ENCODE results near the gene GBP6.
A peak's percentile ranks its signal among the peaks of the same experiment; 100 is the strongest.
"Not testable (repeated sequence)": the region's sequence is repeated elsewhere in the genome, so short reads cannot be mapped to it uniquely, and the experiment has no call there.

Gene GBP6

DNA sequence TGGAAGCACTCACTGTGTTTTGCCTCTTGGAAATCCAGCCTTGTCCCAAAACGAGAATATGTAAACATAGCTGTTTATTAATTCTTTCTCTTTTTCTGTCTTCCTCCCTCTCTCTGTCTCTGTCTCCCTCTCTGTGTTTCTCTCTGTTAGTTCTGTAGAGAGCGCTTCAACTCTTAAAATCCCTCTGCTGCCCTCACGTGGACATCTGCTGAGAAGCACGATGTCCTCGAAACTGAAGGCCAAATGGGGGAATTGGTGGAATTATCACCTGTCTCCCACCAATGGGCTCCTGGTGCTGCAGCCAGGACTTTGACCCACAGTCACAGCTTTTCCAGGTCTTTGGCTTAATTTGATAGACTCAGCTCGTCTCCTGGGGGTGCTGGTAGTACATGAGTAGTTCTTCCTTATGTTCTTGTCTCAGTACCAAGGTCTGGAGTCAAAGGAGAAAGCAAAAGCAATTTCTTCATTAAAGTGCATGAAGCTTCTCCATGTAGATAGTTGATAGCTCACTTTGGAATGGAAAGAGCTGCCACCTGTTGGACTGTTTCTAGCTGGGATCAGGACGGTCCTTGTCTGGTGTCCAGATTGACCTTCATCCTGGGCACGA is 5.5 kb upstream of the GBP6 start:
- TF ChIP-seq, protein P1, sequence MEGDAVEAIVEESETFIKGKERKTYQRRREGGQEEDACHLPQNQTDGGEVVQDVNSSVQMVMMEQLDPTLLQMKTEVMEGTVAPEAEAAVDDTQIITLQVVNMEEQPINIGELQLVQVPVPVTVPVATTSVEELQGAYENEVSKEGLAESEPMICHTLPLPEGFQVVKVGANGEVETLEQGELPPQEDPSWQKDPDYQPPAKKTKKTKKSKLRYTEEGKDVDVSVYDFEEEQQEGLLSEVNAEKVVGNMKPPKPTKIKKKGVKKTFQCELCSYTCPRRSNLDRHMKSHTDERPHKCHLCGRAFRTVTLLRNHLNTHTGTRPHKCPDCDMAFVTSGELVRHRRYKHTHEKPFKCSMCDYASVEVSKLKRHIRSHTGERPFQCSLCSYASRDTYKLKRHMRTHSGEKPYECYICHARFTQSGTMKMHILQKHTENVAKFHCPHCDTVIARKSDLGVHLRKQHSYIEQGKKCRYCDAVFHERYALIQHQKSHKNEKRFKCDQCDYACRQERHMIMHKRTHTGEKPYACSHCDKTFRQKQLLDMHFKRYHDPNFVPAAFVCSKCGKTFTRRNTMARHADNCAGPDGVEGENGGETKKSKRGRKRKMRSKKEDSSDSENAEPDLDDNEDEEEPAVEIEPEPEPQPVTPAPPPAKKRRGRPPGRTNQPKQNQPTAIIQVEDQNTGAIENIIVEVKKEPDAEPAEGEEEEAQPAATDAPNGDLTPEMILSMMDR (IDR thresholded peaks at IDR 0.05): peak; percentile 84
- TF ChIP-seq ZFX (IDR thresholded peaks at IDR 0.05; ENCODE audit: borderline replicate concordance): no peak
- H3K27ac ChIP-seq: no peak overlapping the region

DNA sequence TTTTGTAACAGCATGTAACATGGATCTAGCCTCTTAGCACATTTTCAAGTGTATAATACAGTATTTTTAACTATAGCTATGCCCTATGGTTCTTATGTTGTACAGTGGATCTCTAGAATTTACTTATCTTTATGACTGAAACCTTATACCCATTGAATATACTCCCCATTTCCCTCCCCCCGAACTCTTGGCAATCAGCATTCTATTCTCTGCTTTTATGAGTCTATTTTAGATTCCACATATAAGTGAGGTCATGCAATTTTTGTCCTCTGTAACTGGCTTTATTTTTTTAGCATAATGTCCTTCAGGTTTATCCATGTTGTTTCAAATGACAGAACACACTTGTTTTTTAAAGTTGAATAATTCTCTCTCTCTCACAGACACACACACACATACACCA is 3.1 kb upstream of the GBP6 start:
- H3K27ac ChIP-seq: no peak overlapping the region

DNA sequence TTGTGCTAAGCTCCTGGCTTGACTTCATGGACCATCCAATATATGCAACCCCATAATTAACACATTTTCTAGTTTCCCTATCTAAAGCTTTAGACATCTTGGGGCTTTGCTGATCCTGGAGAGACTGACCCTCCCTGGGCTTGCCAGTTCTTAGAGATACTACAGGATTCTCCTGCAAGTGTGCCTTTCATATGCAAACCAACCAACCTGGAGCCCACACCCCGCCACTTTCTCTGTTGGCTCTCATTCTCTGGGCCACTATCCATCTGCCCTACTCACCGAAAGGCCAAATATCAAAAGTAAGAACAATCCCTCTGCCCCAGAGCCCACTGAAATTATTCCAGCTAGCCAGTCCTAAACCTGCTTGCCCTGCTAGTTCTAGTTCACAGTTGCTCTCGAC is 2.2 kb upstream of the GBP6 start:
- TF ChIP-seq ZFX (IDR thresholded peaks at IDR 0.05; ENCODE audit: borderline replicate concordance): no peak
- TF ChIP-seq, protein P1 (IDR thresholded peaks at IDR 0.05): no peak
- no peak overlapping the region for H3K27ac ChIP-seq

More for the DNA sequence above, 3.1 kb upstream of the GBP6 start:
- TF ChIP-seq, protein P1 (IDR thresholded peaks at IDR 0.05): no peak
- TF ChIP-seq ZFX (IDR thresholded peaks at IDR 0.05; ENCODE audit: borderline replicate concordance): no peak

- H3K27ac ChIP-seq: no peak overlapping the region
- TF ChIP-seq, protein P1 (IDR thresholded peaks at IDR 0.05): no peak
- TF ChIP-seq ZFX (IDR thresholded peaks at IDR 0.05; ENCODE audit: borderline replicate concordance): no peak
Measured at GRCh38 chr1:89363196-89363595, 663 bp upstream of the GBP6 start.

DNA sequence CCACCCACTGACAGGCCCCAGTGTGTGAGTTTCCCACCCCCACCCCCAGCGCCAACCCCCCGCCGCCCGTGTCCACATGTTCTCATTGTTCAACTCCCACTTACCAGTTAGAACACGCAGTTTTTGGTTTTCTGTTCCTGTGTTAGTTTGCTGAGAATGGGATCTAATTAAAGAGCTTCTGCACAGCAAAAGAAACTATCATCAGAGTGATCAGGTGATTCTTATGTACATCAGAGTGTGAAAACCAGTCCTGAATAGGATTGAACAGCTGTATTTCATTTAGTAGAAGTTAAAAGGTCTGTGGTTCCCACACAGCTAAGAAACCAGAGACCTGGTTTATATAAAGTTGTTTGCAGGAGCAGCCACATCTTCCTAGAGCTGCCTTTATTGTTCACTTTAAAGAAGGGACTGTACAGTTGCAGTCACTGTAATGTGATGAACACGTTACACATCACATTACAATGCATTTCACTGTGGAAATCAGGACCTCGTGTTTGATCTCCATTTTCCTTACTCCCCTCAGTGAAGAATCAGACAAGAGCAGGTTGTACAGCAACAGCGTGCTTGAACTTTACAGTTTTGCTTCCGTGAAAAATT is 1.2 kb downstream of the GBP6 start:
- H3K27ac ChIP-seq: no peak overlapping the region
- no peak for TF ChIP-seq ZFX (IDR thresholded peaks at IDR 0.05; ENCODE audit: borderline replicate concordance)
- TF ChIP-seq, protein P1 (IDR thresholded peaks at IDR 0.05): no peak

GRCh38 chr1:89367221-89367620 is 3.4 kb downstream of the GBP6 start:
- H3K27ac ChIP-seq: no peak overlapping the region
- no peak for TF ChIP-seq ZFX (IDR thresholded peaks at IDR 0.05; ENCODE audit: borderline replicate concordance)
- TF ChIP-seq, protein P1 (IDR thresholded peaks at IDR 0.05): no peak

- TF ChIP-seq ZFX (IDR thresholded peaks at IDR 0.05; ENCODE audit: borderline replicate concordance): no peak
- TF ChIP-seq, protein P1 (IDR thresholded peaks at IDR 0.05): no peak
- no peak overlapping the region for H3K27ac ChIP-seq
Measured at GRCh38 chr1:89369331-89369730, 5.5 kb downstream of the GBP6 start.

GRCh38 chr1:89373810-89374209 is 10.0 kb downstream of the GBP6 start:
- H3K27ac ChIP-seq: not testable (repeated sequence)
